ENCODE results near the gene NOC4L.

- TF ChIP-seq, protein P1, sequence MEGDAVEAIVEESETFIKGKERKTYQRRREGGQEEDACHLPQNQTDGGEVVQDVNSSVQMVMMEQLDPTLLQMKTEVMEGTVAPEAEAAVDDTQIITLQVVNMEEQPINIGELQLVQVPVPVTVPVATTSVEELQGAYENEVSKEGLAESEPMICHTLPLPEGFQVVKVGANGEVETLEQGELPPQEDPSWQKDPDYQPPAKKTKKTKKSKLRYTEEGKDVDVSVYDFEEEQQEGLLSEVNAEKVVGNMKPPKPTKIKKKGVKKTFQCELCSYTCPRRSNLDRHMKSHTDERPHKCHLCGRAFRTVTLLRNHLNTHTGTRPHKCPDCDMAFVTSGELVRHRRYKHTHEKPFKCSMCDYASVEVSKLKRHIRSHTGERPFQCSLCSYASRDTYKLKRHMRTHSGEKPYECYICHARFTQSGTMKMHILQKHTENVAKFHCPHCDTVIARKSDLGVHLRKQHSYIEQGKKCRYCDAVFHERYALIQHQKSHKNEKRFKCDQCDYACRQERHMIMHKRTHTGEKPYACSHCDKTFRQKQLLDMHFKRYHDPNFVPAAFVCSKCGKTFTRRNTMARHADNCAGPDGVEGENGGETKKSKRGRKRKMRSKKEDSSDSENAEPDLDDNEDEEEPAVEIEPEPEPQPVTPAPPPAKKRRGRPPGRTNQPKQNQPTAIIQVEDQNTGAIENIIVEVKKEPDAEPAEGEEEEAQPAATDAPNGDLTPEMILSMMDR (IDR thresholded peaks at IDR 0.05), result no peak
- TF ChIP-seq POLR2A (IDR thresholded peaks at IDR 0.05; ENCODE audit: low read depth) (no peak), POLR2AphosphoS5 (IDR thresholded peaks at IDR 0.05) (no peak)
Measured at GRCh38 chr12:132157733-132158409, 13.6 kb downstream of the NOC4L start.
